H9 (cell line): ENCODE data around the gene OTULIN. TPM values are rescaled to one million over a fixed set of nuclear protein-coding genes. Genes with fewer than 3 reads are reported as not detected.

ENCODE experiments used
- DNase-seq: peaks from one replicate; pipeline ENCODE4 v3.0.0-alpha.2; 2017
- H2AFZ ChIP-seq: one replicate; pipeline ENCODE4 v1.6.1; 2013; ENCODE audit warnings: mild to moderate bottlenecking, low read length, control low read depth, moderate library complexity
- H2AK5ac ChIP-seq: 2 replicates; pipeline ENCODE4 v1.6.1; 2013; ENCODE audit warnings: low read length, control low read depth, mixed read lengths; ENCODE audit not compliant: insufficient read length
- H2BK120ac ChIP-seq: one replicate; pipeline ENCODE4 v1.6.1; 2013; ENCODE audit warnings: low read depth, mild to moderate bottlenecking, low read length, control low read depth, inconsistent platforms; ENCODE audit not compliant: poor library complexity, severe bottlenecking
- H2BK12ac ChIP-seq: 2 replicates; pipeline ENCODE4 v1.6.1; 2013; ENCODE audit warnings: low read length, control low read depth, mixed read lengths, low read depth; ENCODE audit not compliant: insufficient read length
- H2BK15ac ChIP-seq: 2 replicates; pipeline ENCODE4 v1.6.1; 2013; ENCODE audit warnings: low read depth, low read length, control low read depth
- H2BK20ac ChIP-seq: one replicate; pipeline ENCODE4 v1.6.1; 2013; ENCODE audit warnings: low read depth, mild to moderate bottlenecking, low read length, control low read depth, inconsistent platforms; ENCODE audit not compliant: poor library complexity, severe bottlenecking
- H2BK5ac ChIP-seq: 2 replicates; pipeline ENCODE4 v1.6.1; 2013; ENCODE audit warnings: low read length, control low read depth, mixed read lengths; ENCODE audit not compliant: insufficient read length
- H3K14ac ChIP-seq: 2 replicates; pipeline ENCODE4 v1.6.1; 2013; ENCODE audit warnings: low read length, control low read depth; ENCODE audit not compliant: insufficient read depth
- H3K18ac ChIP-seq: 2 replicates; pipeline ENCODE4 v1.6.1; 2013; ENCODE audit warnings: low read depth, mild to moderate bottlenecking, mixed read lengths, low read length, control low read depth; ENCODE audit not compliant: insufficient read length
- H3K23ac ChIP-seq: 2 replicates; pipeline ENCODE4 v1.6.1; 2013; ENCODE audit warnings: low read length, control low read depth, mixed read lengths, low read depth; ENCODE audit not compliant: insufficient read length
- H3K23me2 ChIP-seq: 2 replicates; pipeline ENCODE4 v1.6.1; 2013; ENCODE audit warnings: low read depth, mild to moderate bottlenecking, mixed read lengths, low read length, control low read depth; ENCODE audit not compliant: insufficient read length, poor library complexity, severe bottlenecking
- H3K27ac ChIP-seq: 2 replicates; pipeline ENCODE4 v1.5.1; 2013; ENCODE audit warnings: low read length, control low read depth, mixed read lengths, low read depth; ENCODE audit not compliant: insufficient read length
- H3K27me3 ChIP-seq: 2 replicates; pipeline ENCODE4 v1.6.1; 2013; ENCODE audit warnings: low read length, control low read depth, inconsistent platforms; ENCODE audit not compliant: insufficient read depth
- H3K4ac ChIP-seq: 2 replicates; pipeline ENCODE4 v1.6.1; 2013; ENCODE audit warnings: low read depth, mild to moderate bottlenecking, control low read depth, inconsistent platforms, low read length, moderate library complexity
- H3K4me1 ChIP-seq: 2 replicates; pipeline ENCODE4 v1.6.1; 2013; ENCODE audit warnings: low read length, control low read depth, inconsistent platforms; ENCODE audit not compliant: insufficient read depth
- H3K4me2 ChIP-seq: 2 replicates; pipeline ENCODE4 v1.6.1; 2013; ENCODE audit warnings: low read length, control low read depth, mixed read lengths; ENCODE audit not compliant: insufficient read length, insufficient read depth
- H3K56ac ChIP-seq: 2 replicates; pipeline ENCODE4 v1.6.1; 2013; ENCODE audit warnings: low read depth, mild to moderate bottlenecking, mixed read lengths, low read length, control low read depth; ENCODE audit not compliant: insufficient read length
- H3K79me1 ChIP-seq: 2 replicates; pipeline ENCODE4 v1.6.1; 2013; ENCODE audit warnings: low read depth, mild to moderate bottlenecking, moderate library complexity, low read length, control low read depth, inconsistent platforms; ENCODE audit not compliant: insufficient read depth, poor library complexity, severe bottlenecking
- H3K79me2 ChIP-seq: 2 replicates; pipeline ENCODE4 v1.6.1; 2013; ENCODE audit warnings: low read length, control low read depth, inconsistent platforms; ENCODE audit not compliant: insufficient read depth
- H3K9ac ChIP-seq: 2 replicates; pipeline ENCODE4 v1.6.1; 2013; ENCODE audit warnings: low read length, control low read depth, mixed read lengths; ENCODE audit not compliant: insufficient read length; ENCODE audit errors: extremely low read depth
- H3K9me3 ChIP-seq: one replicate; pipeline ENCODE4 v1.6.1; 2013; ENCODE audit warnings: low read depth, low read length, inconsistent platforms; ENCODE audit not compliant: control insufficient read depth
- H3T11ph ChIP-seq: one replicate; pipeline ENCODE4 v1.6.1; 2013; ENCODE audit warnings: mild to moderate bottlenecking, low read length, control low read depth, inconsistent platforms
- H4K20me1 ChIP-seq: one replicate; pipeline ENCODE4 v1.6.1; 2013; ENCODE audit not compliant: control insufficient read depth, insufficient read length, insufficient read depth
- H4K5ac ChIP-seq: 2 replicates; pipeline ENCODE4 v1.6.1; 2013; ENCODE audit warnings: low read depth, mild to moderate bottlenecking, mixed read lengths, low read length, control low read depth; ENCODE audit not compliant: insufficient read length
- H4K8ac ChIP-seq: replicated peaks from 2 replicates; pipeline ENCODE4 v1.6.1; 2013; ENCODE audit warnings: low read length, control low read depth, mixed read lengths, low read depth; ENCODE audit not compliant: insufficient read length
- H4K91ac ChIP-seq: 2 replicates; pipeline ENCODE4 v1.6.1; 2013; ENCODE audit warnings: low read depth, mild to moderate bottlenecking, moderate library complexity, mixed read lengths, low read length, control low read depth; ENCODE audit not compliant: insufficient read length
- H3K27ac Mint-ChIP-seq, 3 experiments: 2 replicates in 2 of 3; 3 replicates in 1 of 3; pipeline ENCODE4 v1.8.0; 2020 to 2021; ENCODE audit warnings: mixed read lengths in 3 of 3, mild to moderate bottlenecking in 1 of 3, moderate library complexity in 1 of 3
- H3K27me3 Mint-ChIP-seq: 2 replicates; pipeline ENCODE4 v1.8.0; 2021; ENCODE audit warnings: low read depth, mild to moderate bottlenecking, moderate library complexity, mixed read lengths
- H3K36me3 Mint-ChIP-seq, 3 experiments: 2 replicates in 2 of 3; 3 replicates in 1 of 3; pipeline ENCODE4 v1.8.0; 2020 to 2021; ENCODE audit warnings: low read depth in 3 of 3, mixed read lengths in 3 of 3; ENCODE audit not compliant: insufficient read depth in 1 of 3
- H3K4me1 Mint-ChIP-seq, 2 experiments: 2 replicates each; pipeline ENCODE4 v1.8.0; 2020; ENCODE audit warnings: mixed read lengths in 2 of 2
- H3K4me3 Mint-ChIP-seq, 2 experiments: 2 replicates in 1 of 2; 3 replicates in 1 of 2; pipeline ENCODE4 v1.8.0; 2020 to 2021; ENCODE audit warnings: mild to moderate bottlenecking in 2 of 2, mixed read lengths in 2 of 2, moderate library complexity in 1 of 2
- H3K9me3 Mint-ChIP-seq, 2 experiments: 2 replicates in 1 of 2; 3 replicates in 1 of 2; pipeline ENCODE4 v1.8.0; 2020; ENCODE audit warnings: mild to moderate bottlenecking in 2 of 2, mixed read lengths in 2 of 2, moderate library complexity in 1 of 2
- WGBS: extraction: QIAGEN DNeasy Blood & Tissue Kit; methylation state at CpG from one replicate; pipeline ENCODE4 v1.1.7; 2013; ENCODE audit warnings: missing lambda C conversion rate, low lambda C conversion rate, mixed read lengths; ENCODE audit not compliant: insufficient read length; ENCODE audit errors: extremely low coverage; 5-methylcytosine and 5-hydroxymethylcytosine counted together
- total RNA-seq: library from RNA; stranded (reverse); gene quantifications from 2 replicates; pipeline ENCODE4 v1.2.1, GENCODE V29; 2021
- TF ChIP-seq, protein P1 (sequence below): fragments of 200-600 bp; sonication (generic); conservative IDR thresholded peaks from 3 replicates; pipeline ENCODE4 v1.8.0; 2021; ENCODE audit warnings: antibody characterized with exemption, mild to moderate bottlenecking

Gene OTULIN
- total RNA-seq, 1 experiment from 2014 or later: 35.8 TPM

DNA sequence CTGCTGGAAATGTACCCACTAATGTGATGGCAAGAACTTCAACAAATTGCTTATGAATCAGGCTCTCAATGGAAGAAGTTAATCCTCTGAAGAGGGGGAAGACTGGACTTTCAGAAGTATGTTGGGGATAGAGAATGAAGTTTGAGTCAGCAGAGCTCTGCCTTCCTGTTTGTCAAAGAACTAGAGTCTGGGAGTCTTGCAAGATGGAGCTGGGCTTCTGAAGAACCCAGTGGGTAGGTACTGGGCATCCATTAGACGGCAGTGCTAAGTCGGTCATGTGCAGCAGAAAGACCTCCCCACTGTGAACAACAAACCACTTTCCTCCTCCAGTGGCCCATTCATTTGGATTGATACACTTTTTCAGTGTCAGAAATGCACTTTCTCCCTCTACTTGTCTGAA lies 34.6 kb downstream of the OTULIN start:
- Histone ChIP-seq H3K56ac (no peak overlapping the region), H3T11ph (no peak overlapping the region), H2BK5ac (no peak overlapping the region), H3K4ac (no peak overlapping the region), H3K4me2 (no peak overlapping the region), H2AFZ (no peak overlapping the region), H3K27ac (no peak overlapping the region), H3K9me3 (no peaks in the 10 kb centered on the region), H4K8ac (no peak overlapping the region), H3K23ac (no peak overlapping the region), H3K14ac (no peak overlapping the region), H4K5ac (no peak overlapping the region), H2AK5ac (no peak overlapping the region), H3K79me2 (no peaks in the 10 kb centered on the region), H3K18ac (no peak overlapping the region), H3K9ac (no peak overlapping the region), H3K23me2 (no peaks in the 10 kb centered on the region), H3K27me3 (no peaks in the 10 kb centered on the region), H2BK20ac (no peak overlapping the region), H2BK120ac (no peak overlapping the region), H2BK12ac (no peak overlapping the region), H2BK15ac (no peak overlapping the region), H3K4me1 (0 out of 2 replicates have a peak, but pooled peaks cover 2% of the 10 kb centered on the region), H3K79me1 (no peaks in the 10 kb centered on the region), H4K91ac (no peak overlapping the region), H4K20me1 (peaks cover 2% of the 10 kb centered on the region)
- Mint-ChIP-seq H3K4me3 (no peak overlapping the region), H3K4me1 (peaks cover 16 to 20% of the 10 kb centered on the region in 2 experiments), H3K27ac (no peak overlapping the region), H3K27me3 (no peaks in the 10 kb centered on the region), H3K9me3 (no peaks in the 10 kb centered on the region), H3K36me3 (peaks cover 10 to 46% (median 14%) of the 10 kb centered on the region in 3 experiments; a peak in 6 of 7 replicates)
- WGBS: no CpG with 5 or more reads among the region's 2 CpGs
- TF ChIP-seq, protein P1, sequence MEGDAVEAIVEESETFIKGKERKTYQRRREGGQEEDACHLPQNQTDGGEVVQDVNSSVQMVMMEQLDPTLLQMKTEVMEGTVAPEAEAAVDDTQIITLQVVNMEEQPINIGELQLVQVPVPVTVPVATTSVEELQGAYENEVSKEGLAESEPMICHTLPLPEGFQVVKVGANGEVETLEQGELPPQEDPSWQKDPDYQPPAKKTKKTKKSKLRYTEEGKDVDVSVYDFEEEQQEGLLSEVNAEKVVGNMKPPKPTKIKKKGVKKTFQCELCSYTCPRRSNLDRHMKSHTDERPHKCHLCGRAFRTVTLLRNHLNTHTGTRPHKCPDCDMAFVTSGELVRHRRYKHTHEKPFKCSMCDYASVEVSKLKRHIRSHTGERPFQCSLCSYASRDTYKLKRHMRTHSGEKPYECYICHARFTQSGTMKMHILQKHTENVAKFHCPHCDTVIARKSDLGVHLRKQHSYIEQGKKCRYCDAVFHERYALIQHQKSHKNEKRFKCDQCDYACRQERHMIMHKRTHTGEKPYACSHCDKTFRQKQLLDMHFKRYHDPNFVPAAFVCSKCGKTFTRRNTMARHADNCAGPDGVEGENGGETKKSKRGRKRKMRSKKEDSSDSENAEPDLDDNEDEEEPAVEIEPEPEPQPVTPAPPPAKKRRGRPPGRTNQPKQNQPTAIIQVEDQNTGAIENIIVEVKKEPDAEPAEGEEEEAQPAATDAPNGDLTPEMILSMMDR: no peak
- no peak for DNase-seq
